IPS DF 6.9 (cell line): ENCODE measurements around the gene MYBPC2.

Experiments used
- DNase-seq: peaks from one replicate; pipeline ENCODE4 v3.0.0-alpha.2; 2013; ENCODE audit warnings: low read depth, low spot score
- H3K27ac ChIP-seq: one replicate; pipeline ENCODE4 v1.5.1; 2013; ENCODE audit warnings: low read length, control low read depth
- H3K27me3 ChIP-seq: 2 replicates; pipeline ENCODE4 v1.6.1; 2013; ENCODE audit warnings: mild to moderate bottlenecking, low read length; ENCODE audit not compliant: control insufficient read depth, insufficient read depth
- H3K36me3 ChIP-seq: 2 replicates; pipeline ENCODE4 v1.6.1; 2013; ENCODE audit warnings: low read length; ENCODE audit not compliant: control insufficient read depth, insufficient read depth
- H3K4me1 ChIP-seq: 2 replicates; pipeline ENCODE4 v1.6.1; 2013; ENCODE audit warnings: low read length; ENCODE audit not compliant: control insufficient read depth, insufficient read depth
- H3K4me3 ChIP-seq: 2 replicates; pipeline ENCODE4 v1.5.1; 2013; ENCODE audit warnings: mild to moderate bottlenecking, low read length
- H3K9me3 ChIP-seq: 2 replicates; pipeline ENCODE4 v1.6.1; 2013; ENCODE audit warnings: low read length, inconsistent platforms; ENCODE audit not compliant: control insufficient read depth, insufficient read depth
- WGBS: extraction: QIAGEN DNeasy Blood & Tissue Kit; methylation state at CpG from one replicate; pipeline ENCODE4 v1.1.7; 2013; ENCODE audit warnings: mixed read lengths, missing lambda C conversion rate; ENCODE audit not compliant: insufficient read length, insufficient coverage; 5-methylcytosine and 5-hydroxymethylcytosine counted together

Gene MYBPC2

DNA sequence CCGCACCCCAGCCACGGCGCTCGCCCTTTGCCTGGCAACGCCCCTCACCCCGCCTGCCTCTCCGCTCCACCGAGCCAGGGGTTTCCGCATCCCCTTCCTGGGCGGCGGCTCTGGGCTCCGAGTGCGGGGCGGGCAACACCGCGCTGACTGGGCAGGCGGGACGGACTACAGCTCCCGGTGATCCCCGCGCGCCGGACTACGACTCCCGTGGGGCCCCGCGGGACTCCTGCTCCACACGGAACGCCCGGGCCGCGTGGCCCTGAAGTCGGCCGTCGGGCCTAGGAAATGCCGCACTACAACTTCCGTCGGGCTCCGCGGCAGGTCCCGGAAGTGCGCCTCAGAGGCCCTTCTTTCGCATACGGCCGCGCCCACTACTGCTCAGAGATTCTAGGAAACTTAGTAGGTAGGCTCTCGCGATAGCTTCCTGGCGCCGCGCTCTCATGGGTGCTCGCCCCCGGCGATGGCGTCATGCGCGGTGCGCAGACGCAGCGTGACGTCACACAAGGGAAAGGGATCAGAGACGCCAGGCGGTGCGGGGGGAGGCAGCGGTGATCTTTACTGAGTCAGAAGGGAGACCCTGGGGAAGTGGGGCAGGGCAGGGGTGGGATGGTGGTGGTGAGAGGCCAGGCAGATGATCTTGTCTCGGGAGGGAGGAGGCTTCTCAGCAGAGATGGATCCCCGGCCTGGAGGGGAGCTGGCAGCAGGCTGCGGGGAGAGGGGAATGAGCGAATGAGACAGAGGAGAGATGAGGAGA is 78.6 kb downstream of the MYBPC2 start, which contains the start of gene JOSD2:
Gene JOSD2, minus strand, starts transcription at position 123 of the 754 bp plus-strand sequence. CDS start 760 bp downstream, outside the sequence.
- Histone ChIP-seq H3K36me3 (no peaks in the 10 kb centered on the region; the same call in 1 of the 2 replicates), H3K27ac (no peak within 1 kb of the TSS), H3K4me3 (peak within 1 kb of the TSS; percentile 16; the same call in 1 of the 2 replicates), H3K27me3 (no peaks in the 10 kb centered on the region), H3K9me3 (peaks cover 4% of the 10 kb centered on the region; the same call in 1 of the 2 replicates), H3K4me1 (no peaks in the 10 kb centered on the region)
- WGBS, result no CpG with 5 or more reads among the region's 69 CpGs
- DNase-seq, result peak; percentile 60

GRCh38 chr19:50512112-50512998 is 79.7 kb downstream of the MYBPC2 start:
- H3K27ac ChIP-seq, result no peak overlapping the region
- WGBS, result no CpG with 5 or more reads among the region's 36 CpGs
- no peak overlapping the region for H3K4me3 ChIP-seq

GRCh38 chr19:50512999-50513745 is 80.5 kb downstream of the MYBPC2 start:
- Histone ChIP-seq H3K4me1 (no peaks in the 10 kb centered on the region), H3K27me3 (no peaks in the 10 kb centered on the region), H3K27ac (no peak overlapping the region), H3K9me3 (peaks cover 6% of the 10 kb centered on the region; the same call in 1 of the 2 replicates), H3K4me3 (no peak overlapping the region), H3K36me3 (no peaks in the 10 kb centered on the region; the same call in 1 of the 2 replicates)
- DNase-seq, result no peak
- WGBS, result no CpG with 5 or more reads among the region's 12 CpGs

More at GRCh38 chr19:50512112-50512998, 79.7 kb downstream of the MYBPC2 start:
- Histone ChIP-seq H3K36me3 (no peaks in the 10 kb centered on the region; the same call in 1 of the 2 replicates), H3K4me1 (no peaks in the 10 kb centered on the region), H3K9me3 (peaks cover 6% of the 10 kb centered on the region; the same call in 1 of the 2 replicates), H3K27me3 (no peaks in the 10 kb centered on the region)
- DNase-seq, result no peak

- H3K27ac ChIP-seq, result no peak within 1 kb of the TSS
- H3K4me3 ChIP-seq, result no peak within 1 kb of the TSS
- H3K4me1 ChIP-seq, result no peaks in the 10 kb centered on the region
- no CpG with 5 or more reads among the region's 22 CpGs for WGBS
- DNase-seq, result no peak
- no peaks in the 10 kb centered on the region for H3K27me3 ChIP-seq
- H3K36me3 ChIP-seq, result no peaks in the 10 kb centered on the region; the same call in 1 of the 2 replicates
- H3K9me3 ChIP-seq, result peaks cover 6% of the 10 kb centered on the region; the same call in 1 of the 2 replicates
Measured at GRCh38 chr19:50513746-50514345, 81.2 kb downstream of the MYBPC2 start, which contains the start of gene ASPDH. TSS of gene ASPDH (minus strand) at chr19:50513913. CDS start at chr19:50513823, 90 bp downstream.

GRCh38 chr19:50514346-50515167 is 81.9 kb downstream of the MYBPC2 start:
- no peak for DNase-seq
- no peak overlapping the region for H3K4me3 ChIP-seq
- H3K27ac ChIP-seq, result no peak overlapping the region
- no CpG with 5 or more reads among the region's 38 CpGs for WGBS
- H3K27me3 ChIP-seq, result no peaks in the 10 kb centered on the region
- H3K36me3 ChIP-seq, result no peaks in the 10 kb centered on the region; the same call in 1 of the 2 replicates
- no peaks in the 10 kb centered on the region for H3K4me1 ChIP-seq
- H3K9me3 ChIP-seq, result peaks cover 9% of the 10 kb centered on the region

- Histone ChIP-seq H3K4me3 (no peak overlapping the region), H3K27me3 (no peaks in the 10 kb centered on the region), H3K36me3 (no peaks in the 10 kb centered on the region; the same call in 1 of the 2 replicates), H3K9me3 (peaks cover 9% of the 10 kb centered on the region), H3K27ac (no peak overlapping the region), H3K4me1 (no peaks in the 10 kb centered on the region)
- WGBS, result no CpG with 5 or more reads among the region's 11 CpGs
- DNase-seq, result no peak
Measured at GRCh38 chr19:50515168-50515561, 82.5 kb downstream of the MYBPC2 start.
